MM.1S (cell line): ENCODE data around the gene AJM1.

ENCODE experiments used
- CTCF ChIP-seq: fragments of 300-600 bp; sonication (generic); IDR thresholded peaks from 2 replicates; pipeline ENCODE4 v1.5.1; 2016; ENCODE audit warnings: antibody characterized with exemption, low read length, mixed read lengths
- EZH2phosphoT487 ChIP-seq: fragments of 300-600 bp; sonication (generic); IDR thresholded peaks from 2 replicates; pipeline ENCODE4 v1.6.1; 2018; ENCODE audit warnings: antibody characterized with exemption, low read length

GRCh38 chr9:136835162-136835931 is 6.9 kb upstream of the AJM1 start:
- TF ChIP-seq EZH2phosphoT487: no peak
- no peak for TF ChIP-seq CTCF
